ENCODE results near the gene FICD. TPM values are rescaled to one million over a fixed set of nuclear protein-coding genes. Genes with fewer than 3 reads are reported as not detected.
A peak's percentile ranks its signal among the peaks of the same experiment; 100 is the strongest.

Gene FICD
- total RNA-seq, 4 donors from 2014 or later, result 5.6 to 7.2 (median 6.5) TPM

DNA sequence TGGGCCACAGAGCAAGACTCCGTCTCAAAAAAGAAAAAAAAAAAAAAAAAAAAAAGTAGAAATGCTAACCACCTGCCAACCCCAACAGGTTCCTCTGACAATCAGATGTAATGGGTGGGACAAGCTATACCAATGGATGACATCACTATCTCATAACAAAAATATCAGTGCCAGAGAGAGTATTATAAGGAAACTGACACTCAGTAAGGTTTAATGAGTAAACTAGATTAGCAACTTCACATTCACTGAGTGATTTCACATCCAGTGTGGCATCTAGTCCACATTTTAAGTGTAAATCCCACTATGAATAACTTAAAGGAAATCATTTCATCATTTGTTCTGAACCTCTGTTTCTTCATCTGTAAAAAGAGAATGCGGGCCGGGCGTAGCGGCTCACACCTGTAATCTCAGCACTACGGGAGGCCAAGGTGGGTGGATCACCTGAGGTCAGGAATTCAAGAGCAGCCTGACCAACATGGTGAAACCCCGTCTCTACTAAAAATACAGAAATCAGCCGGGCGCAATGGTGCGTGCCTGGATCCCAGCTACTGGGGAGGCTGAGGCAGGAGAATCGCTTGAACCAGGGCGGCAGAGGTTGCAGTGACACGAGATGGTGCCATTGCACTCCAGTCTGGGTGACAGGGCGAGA lies 44.1 kb downstream of the FICD start:
- no peaks in the 10 kb centered on the region for H3K27me3 ChIP-seq
- H3K27ac ChIP-seq (replicated peaks in 1 of 4), result no peak overlapping the region
- intact Hi-C loops (cut with DNase I), result no loop called here
- no peak for DNase-seq (ENCODE audit: extremely low spot score)
- H3K4me1 ChIP-seq, result peaks cover 53 to 80% (median 72%) of the 10 kb centered on the region in 4 donors
- 81% methylated on average over 14 of the region's 14 CpGs for WGBS
- TF ChIP-seq POLR2A (IDR thresholded peaks at IDR 0.05; ENCODE audit: low read depth), result no peak
- no peak for TF ChIP-seq EP300 (IDR thresholded peaks at IDR 0.05)
- TF ChIP-seq, protein P1, sequence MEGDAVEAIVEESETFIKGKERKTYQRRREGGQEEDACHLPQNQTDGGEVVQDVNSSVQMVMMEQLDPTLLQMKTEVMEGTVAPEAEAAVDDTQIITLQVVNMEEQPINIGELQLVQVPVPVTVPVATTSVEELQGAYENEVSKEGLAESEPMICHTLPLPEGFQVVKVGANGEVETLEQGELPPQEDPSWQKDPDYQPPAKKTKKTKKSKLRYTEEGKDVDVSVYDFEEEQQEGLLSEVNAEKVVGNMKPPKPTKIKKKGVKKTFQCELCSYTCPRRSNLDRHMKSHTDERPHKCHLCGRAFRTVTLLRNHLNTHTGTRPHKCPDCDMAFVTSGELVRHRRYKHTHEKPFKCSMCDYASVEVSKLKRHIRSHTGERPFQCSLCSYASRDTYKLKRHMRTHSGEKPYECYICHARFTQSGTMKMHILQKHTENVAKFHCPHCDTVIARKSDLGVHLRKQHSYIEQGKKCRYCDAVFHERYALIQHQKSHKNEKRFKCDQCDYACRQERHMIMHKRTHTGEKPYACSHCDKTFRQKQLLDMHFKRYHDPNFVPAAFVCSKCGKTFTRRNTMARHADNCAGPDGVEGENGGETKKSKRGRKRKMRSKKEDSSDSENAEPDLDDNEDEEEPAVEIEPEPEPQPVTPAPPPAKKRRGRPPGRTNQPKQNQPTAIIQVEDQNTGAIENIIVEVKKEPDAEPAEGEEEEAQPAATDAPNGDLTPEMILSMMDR (IDR thresholded peaks at IDR 0.05), result no peak
- TF ChIP-seq POLR2AphosphoS5 (IDR thresholded peaks at IDR 0.05), result no peak
- H3K4me3 ChIP-seq, result peak overlapping the region in 2 of 4 donors; percentile 3 to 85
- H3K36me3 ChIP-seq, result peaks cover under 1 to 21% (median 7%) of the 10 kb centered on the region in 4 donors
- no peaks in the 10 kb centered on the region for H3K9me3 ChIP-seq

DNA sequence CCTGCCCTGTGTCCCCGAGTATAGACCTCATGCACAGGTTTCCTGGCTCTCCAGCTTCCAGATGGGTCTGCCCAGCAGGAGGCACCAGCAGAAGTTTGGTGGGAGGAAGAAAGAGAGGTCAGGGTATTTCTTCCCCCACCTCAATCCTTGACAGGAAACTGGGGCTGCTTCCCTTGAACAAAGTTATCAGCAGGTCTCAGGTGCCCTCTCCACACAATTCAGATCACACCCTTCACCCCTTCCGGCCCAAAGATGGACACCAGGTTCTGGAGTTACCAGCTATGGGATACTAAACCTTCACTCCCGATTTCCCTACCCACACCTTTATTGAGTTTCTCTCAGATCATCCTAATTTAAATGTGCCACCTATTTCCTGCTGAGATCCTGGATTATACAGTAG lies 44.7 kb downstream of the FICD start:
- intact Hi-C loops (cut with DNase I), result loop anchor here (5.0 kb wide), 1 partner anchor 293 kb away; no protein-coding TSS in a partner anchor
- Histone ChIP-seq H3K27ac (replicated peaks in 1 of 4) (no peak overlapping the region), H3K4me3 (peak overlapping the region; percentile 82 to 93 (median 84)), H3K27me3 (no peaks in the 10 kb centered on the region), H3K9me3 (no peaks in the 10 kb centered on the region), H3K4me1 (peaks cover 59 to 82% (median 78%) of the 10 kb centered on the region in 4 donors), H3K36me3 (peaks cover 7 to 28% (median 13%) of the 10 kb centered on the region in 4 donors)
- WGBS, result 57% methylated on average over 3 of the region's 3 CpGs
- DNase-seq (ENCODE audit: extremely low spot score), result no peak
- TF ChIP-seq POLR2AphosphoS5 (IDR thresholded peaks at IDR 0.05) (no peak), EP300 (IDR thresholded peaks at IDR 0.05) (no peak), POLR2A (IDR thresholded peaks at IDR 0.05; ENCODE audit: low read depth) (no peak)
- TF ChIP-seq, protein P1 (IDR thresholded peaks at IDR 0.05), result no peak

DNA sequence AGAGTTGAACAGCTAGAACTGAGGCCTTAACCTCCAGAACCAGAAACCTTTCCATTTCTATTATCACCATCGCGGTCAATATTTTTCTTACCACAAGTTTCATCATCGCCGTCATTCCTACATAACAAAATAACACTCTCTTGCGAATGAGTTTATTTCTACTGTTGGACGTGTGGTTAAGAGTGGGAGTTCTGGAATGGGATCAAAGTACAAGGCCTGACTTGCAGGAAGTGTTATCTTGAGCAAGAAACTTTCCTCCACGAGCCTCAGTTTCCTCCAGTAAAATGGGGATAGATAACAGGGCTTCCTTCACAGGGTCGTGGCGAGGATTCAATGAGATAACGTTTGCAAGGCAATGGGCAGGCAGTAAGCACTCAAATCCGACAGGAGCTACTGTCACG lies 45.2 kb downstream of the FICD start:
- 1% methylated on average over 11 of the region's 12 CpGs for WGBS
- intact Hi-C loops (cut with DNase I), result loop anchor here (5.0 kb wide), 1 partner anchor 292 kb away; no protein-coding TSS in a partner anchor

DNA sequence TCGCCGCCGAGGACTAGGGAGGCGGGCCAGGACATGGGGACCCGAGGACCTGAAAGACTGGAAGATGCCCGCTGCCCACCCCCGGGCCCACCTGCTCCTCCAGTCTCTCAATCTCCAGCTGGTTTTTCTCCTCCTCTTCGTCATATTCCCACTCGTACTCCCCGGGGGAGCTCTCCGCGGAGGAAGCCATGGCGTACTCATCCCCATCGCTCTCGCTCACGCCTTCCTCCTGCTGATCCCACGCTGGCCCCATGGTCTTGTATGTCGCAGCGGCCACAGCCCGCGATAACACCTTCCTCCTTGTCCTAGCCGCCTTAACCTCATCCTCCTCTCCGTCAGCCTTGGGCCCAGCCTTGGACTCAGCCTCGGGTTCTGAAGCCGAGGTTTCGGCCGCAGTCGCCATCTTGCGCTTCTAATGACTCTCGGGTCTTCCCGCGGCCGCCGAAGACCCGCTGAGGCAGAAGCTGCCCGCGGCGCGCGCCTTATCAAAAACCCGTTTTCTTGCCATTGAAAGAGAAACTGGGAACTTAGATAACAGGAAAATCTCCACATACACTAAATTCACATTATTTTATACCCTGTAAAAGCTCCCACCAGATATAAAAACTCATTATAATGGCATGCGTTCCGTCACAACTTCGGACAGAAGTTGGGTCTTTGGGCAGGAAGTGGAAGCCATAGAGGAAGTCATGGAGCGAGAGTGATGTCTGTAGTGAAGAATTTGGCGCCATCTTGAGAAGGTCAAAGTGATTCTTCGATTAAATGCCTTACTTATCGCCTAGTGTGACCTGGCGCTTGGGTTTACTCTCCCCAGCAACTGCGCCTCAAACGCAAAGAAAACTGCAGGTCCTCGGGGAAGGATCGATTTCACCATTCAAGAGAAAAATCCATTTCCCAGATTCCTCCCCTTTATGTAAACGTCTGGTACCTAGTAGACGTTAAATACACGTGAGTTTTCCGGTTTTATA lies 46.0 kb downstream of the FICD start, which contains the start of gene SART3:
TSS of gene SART3 (minus strand) at position 422 of the 968 bp plus-strand sequence. CDS start at position 403, 19 bp downstream.
- 0% methylated on average over 54 of the region's 57 CpGs for WGBS
- H3K36me3 ChIP-seq, result peaks cover 18 to 33% (median 25%) of the 10 kb centered on the region in 4 donors
- H3K4me3 ChIP-seq, result peak within 1 kb of the TSS; percentile 82 to 93 (median 84)
- no peaks in the 10 kb centered on the region for H3K9me3 ChIP-seq
- H3K27ac ChIP-seq (replicated peaks in 1 of 4), result peak within 1 kb of the TSS; percentile 93 to 95 (median 95)
- H3K27me3 ChIP-seq, result no peaks in the 10 kb centered on the region
- no peak for DNase-seq (ENCODE audit: extremely low spot score)
- peak; percentile 72 to 77 for TF ChIP-seq POLR2AphosphoS5 (IDR thresholded peaks at IDR 0.05)
- TF ChIP-seq, protein P1 (IDR thresholded peaks at IDR 0.05), result no peak
- peaks cover 60 to 82% (median 79%) of the 10 kb centered on the region in 4 donors for H3K4me1 ChIP-seq
- intact Hi-C loops (cut with DNase I), result loop anchor here (5.0 kb wide), 1 partner anchor 291 kb away; no protein-coding TSS in a partner anchor

More for the DNA sequence above, 45.2 kb downstream of the FICD start:
- peaks cover 12 to 33% (median 19%) of the 10 kb centered on the region in 4 donors for H3K36me3 ChIP-seq
- H3K27ac ChIP-seq (replicated peaks in 1 of 4), result peak overlapping the region; percentile 93 to 95 (median 95)
- H3K27me3 ChIP-seq, result no peaks in the 10 kb centered on the region
- H3K4me1 ChIP-seq, result peaks cover 56 to 82% (median 79%) of the 10 kb centered on the region in 4 donors
- no peak for DNase-seq (ENCODE audit: extremely low spot score)
- H3K4me3 ChIP-seq, result peak overlapping the region; percentile 82 to 93 (median 84)
- no peaks in the 10 kb centered on the region for H3K9me3 ChIP-seq
- TF ChIP-seq POLR2AphosphoS5 (IDR thresholded peaks at IDR 0.05) (no peak), EP300 (IDR thresholded peaks at IDR 0.05) (no peak), POLR2A (IDR thresholded peaks at IDR 0.05; ENCODE audit: low read depth) (no peak)
- TF ChIP-seq, protein P1 (IDR thresholded peaks at IDR 0.05), result no peak

Measured in esophagus muscularis mucosa (tissue), 4 donors.